Endodermal cell (in vitro differentiated cells): Measurements from ENCODE around the gene CPTP. TPM values are rescaled to one million over a fixed set of nuclear protein-coding genes. Genes with fewer than 3 reads are reported as not detected.
A peak's percentile ranks its signal among the peaks of the same experiment; 100 is the strongest.

Experiments
- DNase-seq: peaks from one replicate; pipeline ENCODE4 v3.0.0-alpha.2; 2017
- H3K27ac ChIP-seq: 2 replicates; pipeline ENCODE4 v1.5.1; 2013; ENCODE audit warnings: mild to moderate bottlenecking, low read depth, low read length, moderate library complexity
- H3K27me3 ChIP-seq: 2 replicates; pipeline ENCODE4 v1.6.1; 2013; ENCODE audit warnings: mild to moderate bottlenecking, low read length, moderate library complexity; ENCODE audit not compliant: insufficient read depth, control insufficient read depth, poor library complexity, severe bottlenecking
- H3K36me3 ChIP-seq: 2 replicates; pipeline ENCODE4 v1.7.0; 2013; ENCODE audit warnings: mild to moderate bottlenecking, low read length, moderate library complexity; ENCODE audit not compliant: control insufficient read depth, insufficient read depth
- H3K4me1 ChIP-seq: one replicate; pipeline ENCODE4 v1.7.0; 2013; ENCODE audit warnings: low read length; ENCODE audit not compliant: control insufficient read depth, insufficient read depth
- H3K4me3 ChIP-seq: 2 replicates; pipeline ENCODE4 v1.5.1; 2013; ENCODE audit warnings: mild to moderate bottlenecking, low read length, moderate library complexity
- H3K9ac ChIP-seq: 2 replicates; pipeline ENCODE4 v1.6.1; 2013; ENCODE audit warnings: mild to moderate bottlenecking, low read length, moderate library complexity; ENCODE audit not compliant: poor library complexity, severe bottlenecking; ENCODE audit errors: extremely low read depth
- H3K9me3 ChIP-seq: 2 replicates; pipeline ENCODE4 v1.6.1; 2013; ENCODE audit warnings: mild to moderate bottlenecking, low read length, moderate library complexity; ENCODE audit not compliant: control insufficient read depth
- H3K27ac Mint-ChIP-seq: 2 replicates; pipeline ENCODE4 v1.8.0; 2020; ENCODE audit warnings: mixed read lengths
- H3K27me3 Mint-ChIP-seq: 2 replicates; pipeline ENCODE4 v1.8.0; 2021; ENCODE audit warnings: mild to moderate bottlenecking, mixed read lengths; ENCODE audit not compliant: insufficient read depth
- H3K36me3 Mint-ChIP-seq: 2 replicates; pipeline ENCODE4 v1.8.0; 2020; ENCODE audit warnings: low read depth, mixed read lengths
- H3K4me1 Mint-ChIP-seq: 2 replicates; pipeline ENCODE4 v1.8.0; 2020; ENCODE audit warnings: mixed read lengths
- H3K4me3 Mint-ChIP-seq: 2 replicates; pipeline ENCODE4 v1.8.0; 2020; ENCODE audit warnings: mild to moderate bottlenecking, moderate library complexity, mixed read lengths
- H3K9me3 Mint-ChIP-seq: 2 replicates; pipeline ENCODE4 v1.8.0; 2020; ENCODE audit warnings: mild to moderate bottlenecking, mixed read lengths
- CTCF ChIP-seq: fragments of 200-600 bp; sonication (generic); conservative IDR thresholded peaks from 2 replicates; pipeline ENCODE4 v1.5.0; 2021; ENCODE audit warnings: antibody characterized with exemption, mild to moderate bottlenecking
- WGBS, 2 experiments: methylation state at CpG; one replicate each; pipeline versions ENCODE4 v1.1.5 to v1.1.7; 2013; ENCODE audit warnings: missing lambda C conversion rate in 2 of 2, mixed read lengths in 1 of 2; ENCODE audit not compliant: insufficient coverage in 1 of 2, insufficient read length in 1 of 2; 5-methylcytosine and 5-hydroxymethylcytosine counted together
- total RNA-seq, 2 donors: library from RNA; stranded (reverse); fragmentation: NEBNext Ultra II Directional in 1 of 2; extraction: Animal tissue kit (Norgen Biotek cat#: 25700) in 1 of 2; gene quantifications; 2 replicates in 1 of 2; 3 replicates in 1 of 2; pipeline ENCODE4 v1.2.1, GENCODE V29; 2021

The CPTP gene
- total RNA-seq, 2 donors from 2014 or later = 12.0 to 13.6 TPM

GRCh38 chr1:1359664-1360468, 35.3 kb downstream of the CPTP start:
- peaks cover 20% of the 10 kb centered on the region for H3K4me1 Mint-ChIP-seq
- peaks cover 3% of the 10 kb centered on the region for H3K4me1 ChIP-seq
- H3K4me3 Mint-ChIP-seq = no peak overlapping the region
- H3K27ac Mint-ChIP-seq = no peak overlapping the region
- no peaks in the 10 kb centered on the region for H3K9me3 ChIP-seq
- H3K9me3 Mint-ChIP-seq = no peaks in the 10 kb centered on the region
- no peaks in the 10 kb centered on the region for H3K36me3 Mint-ChIP-seq
- no peak for DNase-seq
- H3K27me3 ChIP-seq = no peaks in the 10 kb centered on the region
- WGBS, 2 experiments = 64 to 81% methylated on average over 16 to 28 of the region's 28 CpGs
- no peak for TF ChIP-seq CTCF
- H3K36me3 ChIP-seq = no peaks in the 10 kb centered on the region
- H3K27ac ChIP-seq = peak overlapping the region; percentile 94
- peaks cover 9% of the 10 kb centered on the region for H3K27me3 Mint-ChIP-seq
- no peak overlapping the region for H3K4me3 ChIP-seq
- H3K9ac ChIP-seq = no peak overlapping the region

- Histone ChIP-seq H3K4me1 (peaks cover 3% of the 10 kb centered on the region), H3K36me3 (no peaks in the 10 kb centered on the region), H3K4me3 (no peak overlapping the region), H3K9ac (no peak overlapping the region), H3K27me3 (no peaks in the 10 kb centered on the region), H3K27ac (no peak overlapping the region), H3K9me3 (no peaks in the 10 kb centered on the region)
- H3K36me3 Mint-ChIP-seq = no peaks in the 10 kb centered on the region
- peaks cover 20% of the 10 kb centered on the region for H3K4me1 Mint-ChIP-seq
- 89 to 90% methylated on average over 14 to 20 of the region's 20 CpGs for WGBS, 2 experiments
- TF ChIP-seq CTCF = no peak
- H3K9me3 Mint-ChIP-seq = no peaks in the 10 kb centered on the region
- peak overlapping the region; percentile 39 for H3K27ac Mint-ChIP-seq
- peaks cover 8% of the 10 kb centered on the region for H3K27me3 Mint-ChIP-seq
- DNase-seq = peak; percentile 81
- H3K4me3 Mint-ChIP-seq = no peak overlapping the region
These were observed 36.0 kb downstream of the CPTP start for GRCh38 chr1:1360506-1361169.

- Histone ChIP-seq H3K4me3 (no peak overlapping the region), H3K27me3 (no peaks in the 10 kb centered on the region), H3K4me1 (peaks cover 3% of the 10 kb centered on the region), H3K9me3 (peaks cover 8% of the 10 kb centered on the region), H3K27ac (peak overlapping the region; percentile 61), H3K9ac (no peak overlapping the region), H3K36me3 (no peaks in the 10 kb centered on the region)
- Mint-ChIP-seq H3K27ac (peak overlapping the region; percentile 86), H3K36me3 (no peaks in the 10 kb centered on the region), H3K4me3 (no peak overlapping the region), H3K4me1 (peaks cover 20% of the 10 kb centered on the region), H3K27me3 (peaks cover 8% of the 10 kb centered on the region), H3K9me3 (no peaks in the 10 kb centered on the region)
- DNase-seq = peak; percentile 53
- no peak for TF ChIP-seq CTCF
- WGBS, 2 experiments = 72 to 80% methylated on average over 13 to 34 of the region's 35 CpGs
These were observed 36.8 kb downstream of the CPTP start for GRCh38 chr1:1361233-1361981.
